IMR-90 (cell line): ENCODE measurements around the gene SLC6A9. TPM values are rescaled to one million over a fixed set of nuclear protein-coding genes. Genes with fewer than 3 reads are reported as not detected.

ENCODE experiments used
- ATAC-seq: fragments of 200-7000 bp; cut with Tn5 transposase; 2 replicates; pipeline ENCODE4 v1.9.1; 2020; ENCODE audit warnings: low read depth, mild to moderate bottlenecking, moderate library complexity
- BruUV-seq: library from RNA; stranded (reverse); fragments of 400-500 nt; replicated peaks from 2 replicates; lab custom pipeline; 2021; lab: Mats Ljungman, UMichigan
- CTCF ChIA-PET: fragments of 300-600 bp; formaldehyde crosslinking; extraction: SDS; loops from one replicate; lab custom pipeline; 2021; ENCODE audit warnings: antibody characterized with exemption; lab: Yijun Ruan, JAX
- POLR2A ChIA-PET: fragments of 300-600 bp; sonication (Branson Sonifier 250); formaldehyde crosslinking; loops from one replicate; lab custom pipeline; 2022; ENCODE audit warnings: antibody characterized with exemption; ENCODE audit not compliant: unreplicated experiment; lab: Charles Lee
- DNase-seq: peaks from one replicate; pipeline ENCODE4 v3.0.0; 2013
- H2AFZ ChIP-seq: replicated peaks from 2 replicates; pipeline ENCODE3; 2013; ENCODE audit warnings: low read length, mild to moderate bottlenecking; ENCODE audit not compliant: poor library complexity
- H2AK5ac ChIP-seq: 2 replicates; pipeline ENCODE4 v1.6.1; 2013; ENCODE audit warnings: low read depth, low read length, inconsistent platforms
- H2AK9ac ChIP-seq: replicated peaks from 2 replicates; pipeline ENCODE3; 2013; ENCODE audit warnings: mild to moderate bottlenecking, low read depth, low read length, moderate library complexity; ENCODE audit not compliant: poor library complexity
- H2BK120ac ChIP-seq: 2 replicates; pipeline ENCODE4 v1.6.1; 2013; ENCODE audit warnings: low read depth, low read length, inconsistent platforms
- H2BK15ac ChIP-seq: 3 replicates; pipeline ENCODE4 v1.6.1; 2013; ENCODE audit warnings: low read depth, low read length, inconsistent platforms
- H2BK20ac ChIP-seq: 2 replicates; pipeline ENCODE4 v1.6.1; 2013; ENCODE audit warnings: low read depth, mild to moderate bottlenecking, inconsistent platforms, low read length, moderate library complexity
- H2BK5ac ChIP-seq: 2 replicates; pipeline ENCODE4 v1.6.1; 2013; ENCODE audit warnings: mild to moderate bottlenecking, low read depth, low read length, inconsistent platforms; ENCODE audit not compliant: poor library complexity, severe bottlenecking
- H3K14ac ChIP-seq: replicated peaks from 2 replicates; pipeline ENCODE4 v1.6.1; 2013; ENCODE audit warnings: low read depth, low read length, inconsistent platforms
- H3K18ac ChIP-seq: 2 replicates; pipeline ENCODE4 v1.6.1; 2013; ENCODE audit warnings: low read depth, low read length, control low read depth
- H3K23ac ChIP-seq: 2 replicates; pipeline ENCODE4 v1.6.1; 2013; ENCODE audit warnings: low read depth, low read length, inconsistent platforms
- H3K27ac ChIP-seq: 2 replicates; pipeline ENCODE4 v1.5.1; 2013; ENCODE audit warnings: mild to moderate bottlenecking, control low read depth, low read length; ENCODE audit not compliant: insufficient read depth
- H3K27me3 ChIP-seq: 2 replicates; pipeline ENCODE4 v1.6.1; 2013; ENCODE audit warnings: low read length; ENCODE audit not compliant: control insufficient read depth, insufficient read depth
- H3K36me3 ChIP-seq: 2 replicates; pipeline ENCODE4 v1.6.1; 2013; ENCODE audit warnings: low read length, mixed read lengths; ENCODE audit not compliant: control insufficient read depth, insufficient read depth
- H3K4ac ChIP-seq: 2 replicates; pipeline ENCODE4 v1.6.1; 2013; ENCODE audit warnings: low read depth, low read length, inconsistent platforms
- H3K4me1 ChIP-seq: 2 replicates; pipeline ENCODE4 v1.6.1; 2013; ENCODE audit warnings: low read length, mixed read lengths; ENCODE audit not compliant: control insufficient read depth, insufficient read depth
- H3K4me2 ChIP-seq: 2 replicates; pipeline ENCODE4 v1.6.1; 2013; ENCODE audit warnings: low read depth, mild to moderate bottlenecking, control low read depth, low read length, moderate library complexity
- H3K4me3 ChIP-seq: 2 replicates; pipeline ENCODE4 v1.5.1; 2013; ENCODE audit warnings: low read depth, mild to moderate bottlenecking, control low read depth, low read length, moderate library complexity; ENCODE audit not compliant: insufficient read depth
- H3K56ac ChIP-seq: 2 replicates; pipeline ENCODE4 v1.6.1; 2013; ENCODE audit warnings: low read length, inconsistent platforms; ENCODE audit not compliant: insufficient read depth; ENCODE audit errors: extremely low read depth
- H3K79me1 ChIP-seq, 2 experiments: 2 replicates each; pipeline ENCODE4 v1.6.1; 2013; ENCODE audit warnings: low read length in 2 of 2, inconsistent platforms in 1 of 2, low read depth in 1 of 2
- H3K9ac ChIP-seq: 2 replicates; pipeline ENCODE4 v1.6.1; 2013; ENCODE audit warnings: low read depth, low read length, control low read depth
- H3K9me1 ChIP-seq: 2 replicates; pipeline ENCODE4 v1.6.1; 2013; ENCODE audit warnings: low read length, inconsistent platforms; ENCODE audit not compliant: insufficient read depth
- H3K9me3 ChIP-seq: 2 replicates; pipeline ENCODE4 v1.6.1; 2013; ENCODE audit warnings: low read length; ENCODE audit not compliant: control insufficient read depth, insufficient read depth
- H4K20me1 ChIP-seq: 2 replicates; pipeline ENCODE4 v1.6.1; 2013; ENCODE audit warnings: low read length, inconsistent platforms; ENCODE audit not compliant: insufficient read depth
- H4K5ac ChIP-seq: 2 replicates; pipeline ENCODE4 v1.6.1; 2013; ENCODE audit warnings: mild to moderate bottlenecking, low read depth, low read length, control low read depth
- H4K8ac ChIP-seq, 2 experiments: 2 replicates each; pipeline ENCODE4 v1.6.1; 2013; ENCODE audit warnings: low read depth in 2 of 2, low read length in 2 of 2, control low read depth in 1 of 2, inconsistent platforms in 1 of 2
- H4K91ac ChIP-seq: 2 replicates; pipeline ENCODE4 v1.6.1; 2013; ENCODE audit warnings: low read depth, low read length, inconsistent platforms; ENCODE audit not compliant: insufficient read depth
- BHLHE40 ChIP-seq: fragments of 150-350 bp; IDR thresholded peaks from 2 replicates; pipeline ENCODE4 v1.6.1; 2016; ENCODE audit warnings: mild to moderate bottlenecking, low read depth, low read length
- CTCF ChIP-seq: conservative IDR thresholded peaks from 2 replicates; pipeline ENCODE4 v1.5.1; 2012; ENCODE audit warnings: mild to moderate bottlenecking, low read depth, low read length, improper control_type of control experiment
- FOS ChIP-seq: fragments of 150-350 bp; IDR thresholded peaks from 2 replicates; pipeline ENCODE4 v1.6.1; 2016; ENCODE audit warnings: low read depth, low read length
- MAFK ChIP-seq: IDR thresholded peaks from 2 replicates; pipeline ENCODE4 v1.6.1; 2012; ENCODE audit warnings: low read depth, low read length, improper control_type of control experiment
- MAZ ChIP-seq: IDR thresholded peaks from 2 replicates; pipeline ENCODE4 v1.6.1; 2012; ENCODE audit warnings: low read depth, mild to moderate bottlenecking, low read length, improper control_type of control experiment, moderate library complexity, borderline replicate concordance
- NFE2L2 ChIP-seq: fragments of 150-350 bp; IDR thresholded peaks from 2 replicates; pipeline ENCODE4 v1.6.1; 2016; ENCODE audit warnings: low read depth, mild to moderate bottlenecking, low read length
- RAD21 ChIP-seq: IDR thresholded peaks from 2 replicates; pipeline ENCODE4 v1.6.1; 2012; ENCODE audit warnings: low read length, improper control_type of control experiment
- RCOR1 ChIP-seq: IDR thresholded peaks from 2 replicates; pipeline ENCODE4 v1.6.1; 2012; ENCODE audit warnings: mild to moderate bottlenecking, low read length, improper control_type of control experiment; ENCODE audit not compliant: insufficient replicate concordance
- WGBS, 2 experiments: methylation state at CpG; one replicate each; pipeline versions ENCODE4 v1.1.5 to v1.1.7; 2013; ENCODE audit warnings: missing lambda C conversion rate in 2 of 2; ENCODE audit not compliant: insufficient read length in 1 of 2; ENCODE audit errors: extremely low coverage in 2 of 2; 5-methylcytosine and 5-hydroxymethylcytosine counted together
- dilution Hi-C: fragments of 300-500 bp; cut with HindIII; formaldehyde crosslinking; loops from one replicate; pipeline ENCODE4 v1.14.3; 2018; ENCODE audit warnings: low sequenced_read_pairs; ENCODE audit not compliant: unreplicated experiment
- in situ Hi-C: fragments of 300-500 bp; cut with MboI; formaldehyde crosslinking; loops from 3 replicates; pipeline ENCODE4 v1.14.3; 2019; ENCODE audit warnings: low sequenced_read_pairs, inconsistent platforms, mixed read lengths
- intact Hi-C: fragments of 100-400 bp; cut with micrococcal nuclease; formaldehyde crosslinking; loops from 2 replicates; pipeline ENCODE4 v1.10.0; 2022
- polyA plus RNA-seq, 3 experiments: library from polyadenylated mRNA; depleted of rRNA; stranded (reverse); fragments of >200 nt; gene quantifications; 2 replicates each; pipeline ENCODE4 v1.2.3, GENCODE V29; 2012; ENCODE audit warnings: low replicate concordance in 1 of 3
- total RNA-seq: library from RNA; depleted of rRNA; stranded (reverse); fragments of >200 nt; gene quantifications from 2 replicates; pipeline ENCODE4 v1.2.3, GENCODE V29; 2012
- TF ChIP-seq, protein P1 (sequence below): fragments of 150-350 bp; IDR thresholded peaks from 2 replicates; pipeline ENCODE4 v1.6.1; 2017; ENCODE audit warnings: mild to moderate bottlenecking, antibody characterized with exemption, low read length, low read depth

SLC6A9 gene
- total and polyA plus RNA-seq, 2 of the 4 experiments (the other 2 are of a cell fraction): 2.0 to 6.6 TPM

DNA sequence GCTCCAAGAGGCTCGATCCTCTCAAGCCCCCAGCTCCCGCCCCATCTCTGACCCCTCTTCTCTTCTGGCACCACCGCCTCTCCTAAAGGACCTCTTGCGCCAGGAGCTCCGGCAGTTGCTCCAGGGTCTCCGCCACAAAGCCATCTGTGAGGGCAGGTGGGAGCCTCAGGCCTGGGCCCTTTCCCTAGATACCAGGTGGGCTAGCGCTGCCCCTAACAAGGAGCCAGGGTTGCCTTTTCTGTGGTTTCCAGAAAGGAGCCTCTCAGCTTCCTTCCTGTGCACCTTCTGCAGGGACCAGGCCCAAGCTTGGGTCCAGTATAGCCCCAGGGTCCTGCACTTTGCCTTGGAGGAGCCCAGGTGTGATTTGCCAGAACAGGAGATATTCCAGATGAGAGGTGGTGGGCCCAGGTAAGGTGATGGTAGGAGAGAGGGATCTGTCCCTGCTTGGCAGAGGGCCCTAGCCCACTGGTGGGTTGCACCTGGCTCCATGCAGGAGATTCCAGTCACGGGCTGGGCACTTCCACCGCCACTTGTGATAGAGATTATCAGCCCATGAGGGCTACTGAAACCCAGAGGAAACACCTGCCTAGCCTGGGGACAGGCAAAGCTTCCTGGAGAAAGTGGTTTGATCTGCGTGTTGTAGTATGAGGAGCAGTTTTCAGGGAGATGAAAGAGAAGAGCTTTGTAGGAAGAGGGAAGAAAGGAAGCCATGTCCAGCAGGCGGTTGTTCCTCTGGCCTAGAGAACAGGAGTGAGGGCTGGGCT is 38.8 kb downstream of the SLC6A9 start:
- dilution Hi-C loops: no loop called here
- TF ChIP-seq MAZ: no peak
- no peak for TF ChIP-seq MAFK
- TF ChIP-seq BHLHE40: no peak
- no peak for TF ChIP-seq CTCF
- TF ChIP-seq NFE2L2: no peak
- no peak for TF ChIP-seq RAD21
- TF ChIP-seq RCOR1: no peak
- TF ChIP-seq, protein P1, sequence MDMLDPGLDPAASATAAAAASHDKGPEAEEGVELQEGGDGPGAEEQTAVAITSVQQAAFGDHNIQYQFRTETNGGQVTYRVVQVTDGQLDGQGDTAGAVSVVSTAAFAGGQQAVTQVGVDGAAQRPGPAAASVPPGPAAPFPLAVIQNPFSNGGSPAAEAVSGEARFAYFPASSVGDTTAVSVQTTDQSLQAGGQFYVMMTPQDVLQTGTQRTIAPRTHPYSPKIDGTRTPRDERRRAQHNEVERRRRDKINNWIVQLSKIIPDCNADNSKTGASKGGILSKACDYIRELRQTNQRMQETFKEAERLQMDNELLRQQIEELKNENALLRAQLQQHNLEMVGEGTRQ: no peak
- TF ChIP-seq FOS: no peak
- Histone ChIP-seq H3K36me3 (no peaks in the 10 kb centered on the region; the same call in 1 of the 2 replicates), H4K5ac (no peak overlapping the region; the same call in 1 of the 2 replicates), H4K8ac (peak overlapping the region; percentile 85 to 90; a peak in 2 of 4 replicates), H2BK120ac (no peak overlapping the region), H2AFZ (peak overlapping the region; percentile 97), H3K4me1 (peaks cover 7% of the 10 kb centered on the region), H3K27me3 (no peaks in the 10 kb centered on the region), H3K23ac (0 out of 2 replicates have a peak overlapping the region, but pooled peaks have one; percentile 7), H3K14ac (no peak overlapping the region), H3K4me3 (peak overlapping the region; percentile 75), H3K4ac (no peak overlapping the region), H3K4me2 (peak overlapping the region; percentile 81), H2BK20ac (no peak overlapping the region), H3K9ac (peak overlapping the region; percentile 44; the same call in 1 of the 2 replicates), H3K9me3 (no peaks in the 10 kb centered on the region), H3K27ac (no peak overlapping the region), H3K18ac (no peak overlapping the region), H4K91ac (no peak overlapping the region), H3K9me1 (peaks cover 5% of the 10 kb centered on the region), H2AK9ac (peak overlapping the region; percentile 83), H3K56ac (no peak overlapping the region), H3K79me1 (no peaks in the 10 kb centered on the region), H2BK5ac (no peak overlapping the region), H2AK5ac (no peak overlapping the region; the same call in 1 of the 2 replicates), H4K20me1 (peaks cover 2% of the 10 kb centered on the region; the same call in 1 of the 2 replicates), H2BK15ac (no peak overlapping the region)
- no TSS peak for BruUV-seq
- in situ Hi-C loops: no loop called here
- CTCF ChIA-PET: interaction anchor here (0.7 to 1.3 kb wide), 2 partner anchors 13 to 55 kb away, joined by 3 to 4 read pairs; no protein-coding TSS in a partner anchor
- 62% methylated on average over 5 of the region's 11 CpGs; no CpG with 5 or more reads in 1 of the 2 experiments for WGBS, 2 experiments
- intact Hi-C loops: no loop called here
- ATAC-seq (no peak), DNase-seq (no peak)
- POLR2A ChIA-PET: interaction anchor here (0.6 kb wide), 1 partner anchor 249 kb away, joined by 13 read pairs; no protein-coding TSS in a partner anchor
